Bronchial epithelial cell (primary cell): Measurements from ENCODE around the gene KCNC1. TPM values are rescaled to one million over a fixed set of nuclear protein-coding genes. Genes with fewer than 3 reads are reported as not detected.
A peak's percentile ranks its signal among the peaks of the same experiment; 100 is the strongest.

Source experiments
- DNase-seq: peaks from one replicate; pipeline ENCODE4 v3.0.0-alpha.2; 2010; ENCODE audit warnings: low read depth
- FAIRE-seq: peaks from 2 replicates; lab custom pipeline; 2011; peaks lifted over from hg19 to GRCh38; lab: Jason Lieb, UNC
- H3K27me3 ChIP-seq: 2 replicates; pipeline ENCODE4 v1.5.1; 2011; ENCODE audit warnings: low read length; ENCODE audit not compliant: control insufficient read depth, insufficient read depth
- H3K36me3 ChIP-seq: 2 replicates; pipeline ENCODE4 v1.5.1; 2011; ENCODE audit warnings: low read length; ENCODE audit not compliant: control insufficient read depth, insufficient read depth
- H3K4me3 ChIP-seq: 2 replicates; pipeline ENCODE4 v1.5.1; 2011; ENCODE audit warnings: mild to moderate bottlenecking, low read depth, low read length, control low read depth
- CTCF ChIP-seq: IDR thresholded peaks from 2 replicates; pipeline ENCODE4 v1.5.1; 2011; ENCODE audit warnings: mild to moderate bottlenecking, moderate library complexity, low read length, control low read depth, inconsistent platforms; ENCODE audit not compliant: insufficient read depth, severe bottlenecking
- total RNA-seq: library from RNA; depleted of rRNA; stranded (reverse); fragments of >200 nt; gene quantifications from 2 replicates; pipeline ENCODE4 v1.2.1, GENCODE V29; 2014

Gene KCNC1
- total RNA-seq, 1 donor from 2014 or later: not detected

DNA sequence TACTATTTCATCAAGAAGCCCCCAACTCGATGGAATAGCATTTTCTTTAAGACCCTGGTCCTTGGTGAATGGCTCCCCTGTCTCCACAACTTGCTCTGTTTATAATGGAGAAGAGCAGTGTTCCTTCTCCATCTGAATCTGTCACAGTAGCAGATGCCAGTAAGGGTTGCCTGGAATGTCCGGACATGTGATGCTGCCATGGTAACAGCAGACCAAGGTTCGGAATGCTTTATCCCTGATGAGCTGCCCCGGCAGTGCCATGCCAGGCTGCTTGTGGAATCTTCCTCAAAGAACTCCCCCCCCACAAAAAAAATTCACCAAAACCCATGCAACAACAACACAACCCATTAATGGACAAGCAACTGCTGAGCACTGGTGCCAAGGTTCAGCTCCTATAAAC, 72.5 kb downstream of the KCNC1 start:
- H3K4me3 ChIP-seq: no peak overlapping the region
- FAIRE-seq (peak; percentile 43), DNase-seq (no peak)
- H3K36me3 ChIP-seq: no peaks in the 10 kb centered on the region
- no peaks in the 10 kb centered on the region for H3K27me3 ChIP-seq
- TF ChIP-seq CTCF: no peak

- TF ChIP-seq CTCF: no peak
- no peaks in the 10 kb centered on the region for H3K36me3 ChIP-seq
- no peak overlapping the region for H3K4me3 ChIP-seq
- FAIRE-seq (no peak), DNase-seq (no peak)
- H3K27me3 ChIP-seq: no peaks in the 10 kb centered on the region
Measured at GRCh38 chr11:17810041-17810440, 75.5 kb downstream of the KCNC1 start.

- Histone ChIP-seq H3K4me3 (no peak overlapping the region), H3K27me3 (no peaks in the 10 kb centered on the region), H3K36me3 (no peaks in the 10 kb centered on the region)
- TF ChIP-seq CTCF: no peak
- no peak for FAIRE-seq
- no peak for DNase-seq
Measured at GRCh38 chr11:17810746-17811145, 76.2 kb downstream of the KCNC1 start.

GRCh38 chr11:17811352-17811751, 76.8 kb downstream of the KCNC1 start:
- Histone ChIP-seq H3K27me3 (no peaks in the 10 kb centered on the region), H3K36me3 (no peaks in the 10 kb centered on the region), H3K4me3 (no peak overlapping the region)
- TF ChIP-seq CTCF: no peak
- DNase-seq (no peak), FAIRE-seq (no peak)

DNA sequence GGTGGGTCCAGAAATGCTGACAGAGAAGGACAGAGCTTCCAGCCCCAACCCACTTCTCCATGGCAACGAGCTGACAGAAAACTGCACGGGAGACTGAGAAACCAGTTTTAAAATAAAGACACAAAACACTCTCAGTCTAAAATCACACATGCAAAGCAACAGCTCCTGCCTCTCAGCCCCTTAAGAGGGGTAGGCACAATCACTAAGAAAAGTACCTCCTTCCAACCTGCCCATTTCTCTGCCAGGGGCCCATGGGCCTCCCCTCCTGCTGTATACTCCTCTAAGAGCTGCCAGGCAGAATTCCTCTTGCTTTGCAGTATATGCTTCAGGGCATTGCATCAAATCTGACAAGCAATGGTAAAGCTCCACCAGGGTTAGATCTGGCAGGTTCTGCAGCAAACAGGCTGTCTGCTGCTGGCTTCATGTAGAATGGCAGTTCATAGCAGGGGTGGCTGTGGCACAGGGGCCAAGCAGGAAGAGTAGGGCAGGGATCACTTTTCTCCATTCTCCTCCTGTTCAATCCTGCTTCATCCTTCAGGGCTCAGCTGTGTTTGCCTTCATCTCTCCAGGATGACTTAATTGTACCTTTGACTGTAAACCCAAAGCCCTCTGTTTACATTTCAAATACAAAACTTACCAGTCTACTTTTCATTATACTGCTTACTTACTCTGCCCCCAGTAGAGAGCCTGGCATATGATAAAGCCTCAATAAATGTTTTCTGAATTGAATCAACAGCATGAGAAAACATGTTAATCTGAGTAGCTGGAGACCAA, 77.7 kb downstream of the KCNC1 start:
- no peak for DNase-seq
- no peak for TF ChIP-seq CTCF
- no peak overlapping the region for H3K4me3 ChIP-seq
- no peak for FAIRE-seq
- H3K27me3 ChIP-seq: no peaks in the 10 kb centered on the region
- H3K36me3 ChIP-seq: no peaks in the 10 kb centered on the region

DNA sequence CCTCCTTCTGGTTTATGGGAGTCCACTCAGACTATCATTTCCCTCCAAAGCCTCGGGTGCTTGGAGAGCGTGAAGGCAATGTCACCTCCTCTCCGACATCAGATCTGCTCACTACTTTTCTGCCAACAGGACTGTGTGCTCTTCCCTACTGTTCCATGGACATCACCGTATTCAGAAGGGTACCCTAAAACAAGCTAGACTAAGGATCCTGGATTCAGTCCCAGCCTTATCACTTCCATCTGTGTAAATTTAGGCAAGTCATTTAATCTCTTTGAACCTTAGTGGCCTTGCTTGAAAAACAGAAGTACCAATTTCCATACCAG, 78.2 kb downstream of the KCNC1 start:
- no peak overlapping the region for H3K4me3 ChIP-seq
- DNase-seq: no peak
- no peak for FAIRE-seq

More for the DNA sequence above, 78.2 kb downstream of the KCNC1 start:
- Histone ChIP-seq H3K36me3 (no peaks in the 10 kb centered on the region), H3K27me3 (no peaks in the 10 kb centered on the region)
- no peak for TF ChIP-seq CTCF
